CD4-positive, alpha-beta T cell (primary cell): ENCODE data around the gene TNFAIP2. TPM values are rescaled to one million over a fixed set of nuclear protein-coding genes. Genes with fewer than 3 reads are reported as not detected.

ENCODE experiments used
- ATAC-seq: fragments of 200-7000 bp; cut with Tn5 transposase; one replicate; pipeline ENCODE4 v1.10.0; 2022; ENCODE audit warnings: mild to moderate bottlenecking; ENCODE audit not compliant: poor library complexity
- CTCF ChIA-PET: fragments of 350-600 bp; sonication (Branson Sonifier 250); formaldehyde crosslinking; loops from one replicate; lab custom pipeline; 2021; ENCODE audit warnings: antibody characterized with exemption, inconsistent platforms; lab: Charles Lee
- POLR2A ChIA-PET: fragments of 350-600 bp; sonication (Branson Sonifier 250); formaldehyde crosslinking; loops from one replicate; lab custom pipeline; 2021; ENCODE audit warnings: antibody characterized with exemption, inconsistent platforms; lab: Charles Lee
- DNase-seq, 14 experiments: peaks; one replicate each; pipeline ENCODE4 v3.0.0-alpha.2; 2013 to 2020; ENCODE audit warnings: mixed read lengths in 2 of 14
- H3K27ac ChIP-seq, 2 donors: one replicate each; pipeline versions ENCODE4 v1.5.1 to v1.7.0; 2013; ENCODE audit warnings: low read length in 2 of 2, low read depth in 1 of 2, mild to moderate bottlenecking in 1 of 2
- H3K27me3 ChIP-seq, 2 experiments: 1 replicate in 1 of 2; 2 replicates in 1 of 2; pipeline versions ENCODE4 v1.6.1 to v1.7.0; 2013; ENCODE audit warnings: low read length in 2 of 2, control low read depth in 1 of 2, mild to moderate bottlenecking in 1 of 2, moderate library complexity in 1 of 2; ENCODE audit not compliant: insufficient read depth in 2 of 2, control insufficient read depth in 1 of 2
- H3K36me3 ChIP-seq: one replicate; pipeline ENCODE4 v1.6.1; 2013; ENCODE audit warnings: low read length, control low read depth; ENCODE audit not compliant: insufficient read depth
- H3K4me1 ChIP-seq: one replicate; pipeline ENCODE4 v1.6.1; 2013; ENCODE audit warnings: low read length, control low read depth; ENCODE audit not compliant: insufficient read depth
- H3K4me3 ChIP-seq: one replicate; pipeline ENCODE4 v1.5.1; 2013; ENCODE audit warnings: mild to moderate bottlenecking, low read length, moderate library complexity
- H3K9me3 ChIP-seq, 2 experiments: 1 replicate in 1 of 2; 2 replicates in 1 of 2; pipeline versions ENCODE4 v1.6.1 to v1.7.0; 2013; ENCODE audit warnings: low read length in 2 of 2, mild to moderate bottlenecking in 2 of 2, control low read depth in 1 of 2, moderate library complexity in 1 of 2; ENCODE audit not compliant: control insufficient read depth in 1 of 2, insufficient read depth in 1 of 2
- H3K27ac Mint-ChIP-seq: one replicate; pipeline ENCODE4 v1.8.0; 2020; ENCODE audit warnings: mixed read lengths
- H3K27me3 Mint-ChIP-seq: one replicate; pipeline ENCODE4 v1.8.0; 2021; ENCODE audit warnings: mixed read lengths
- H3K36me3 Mint-ChIP-seq: one replicate; pipeline ENCODE4 v1.8.0; 2021; ENCODE audit warnings: low read depth, mixed read lengths
- H3K4me1 Mint-ChIP-seq: one replicate; pipeline ENCODE4 v1.8.0; 2021; ENCODE audit warnings: low read depth, mixed read lengths
- H3K4me3 Mint-ChIP-seq: one replicate; pipeline ENCODE4 v1.8.0; 2020; ENCODE audit warnings: mild to moderate bottlenecking, mixed read lengths
- H3K9me3 Mint-ChIP-seq: one replicate; pipeline ENCODE4 v1.8.0; 2020; ENCODE audit warnings: mixed read lengths
- intact Hi-C, 2 experiments: fragments of 100-400 bp; cut with DNase I in 1 of 2; cut with micrococcal nuclease in 1 of 2; formaldehyde crosslinking; loops; one replicate each; pipeline versions ENCODE4 v1.15.1 to v1.9.0; 2023 to 2025; cut with DNase I, micrococcal nuclease
- total RNA-seq, 174 experiments: library from RNA in 2 of 174; stranded (reverse) in 2 of 174; gene quantifications; one replicate each; pipeline ENCODE4 v1.2.3 and lab custom pipeline; 2021 to 2026
- TF ChIP-seq, protein P1 (sequence below): fragments of 200-600 bp; IDR thresholded peaks from one replicate; pipeline ENCODE4 v1.8.0; 2022; ENCODE audit warnings: antibody characterized with exemption, mild to moderate bottlenecking

The TNFAIP2 gene
- total RNA-seq, 2 experiments from 2014 or later: 4.4 to 6.1 TPM

DNA sequence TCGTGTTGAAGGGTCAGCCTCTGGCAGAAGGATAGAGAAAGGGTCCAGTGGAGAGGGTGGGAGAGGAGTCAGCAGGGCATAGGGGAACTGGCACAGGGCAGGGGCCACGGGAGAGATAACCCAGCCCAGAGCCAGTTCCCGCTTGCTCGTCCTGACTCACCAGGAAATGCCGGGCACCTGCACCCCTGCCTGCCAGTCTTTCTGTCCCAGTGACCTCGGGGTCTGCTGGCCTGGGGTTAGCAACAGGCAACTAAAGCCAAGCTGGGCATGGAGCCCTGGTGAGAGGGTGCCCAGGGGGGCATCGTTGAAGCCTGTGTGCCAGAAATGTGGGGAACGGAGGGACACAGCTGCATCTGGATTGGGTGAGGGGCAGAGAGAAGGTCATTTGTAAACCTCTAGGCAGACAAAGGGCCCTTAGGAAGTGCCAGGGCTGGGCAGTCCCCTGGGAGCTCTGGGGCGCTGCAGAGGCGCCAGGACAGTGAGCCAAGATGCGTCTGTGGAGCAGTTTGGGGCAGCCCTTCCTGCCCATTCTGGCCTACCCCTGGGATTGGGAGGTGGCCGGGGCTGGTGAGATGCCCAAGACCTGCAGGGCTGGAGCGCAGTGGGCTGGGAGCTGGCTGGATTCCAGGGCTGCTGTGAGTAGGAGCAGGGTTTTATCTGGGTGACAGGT lies 5.5 kb downstream of the TNFAIP2 start:
- TF ChIP-seq, protein P1, sequence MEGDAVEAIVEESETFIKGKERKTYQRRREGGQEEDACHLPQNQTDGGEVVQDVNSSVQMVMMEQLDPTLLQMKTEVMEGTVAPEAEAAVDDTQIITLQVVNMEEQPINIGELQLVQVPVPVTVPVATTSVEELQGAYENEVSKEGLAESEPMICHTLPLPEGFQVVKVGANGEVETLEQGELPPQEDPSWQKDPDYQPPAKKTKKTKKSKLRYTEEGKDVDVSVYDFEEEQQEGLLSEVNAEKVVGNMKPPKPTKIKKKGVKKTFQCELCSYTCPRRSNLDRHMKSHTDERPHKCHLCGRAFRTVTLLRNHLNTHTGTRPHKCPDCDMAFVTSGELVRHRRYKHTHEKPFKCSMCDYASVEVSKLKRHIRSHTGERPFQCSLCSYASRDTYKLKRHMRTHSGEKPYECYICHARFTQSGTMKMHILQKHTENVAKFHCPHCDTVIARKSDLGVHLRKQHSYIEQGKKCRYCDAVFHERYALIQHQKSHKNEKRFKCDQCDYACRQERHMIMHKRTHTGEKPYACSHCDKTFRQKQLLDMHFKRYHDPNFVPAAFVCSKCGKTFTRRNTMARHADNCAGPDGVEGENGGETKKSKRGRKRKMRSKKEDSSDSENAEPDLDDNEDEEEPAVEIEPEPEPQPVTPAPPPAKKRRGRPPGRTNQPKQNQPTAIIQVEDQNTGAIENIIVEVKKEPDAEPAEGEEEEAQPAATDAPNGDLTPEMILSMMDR: no peak
- ATAC-seq: no peak
- Histone ChIP-seq H3K4me1 (peaks cover 7% of the 10 kb centered on the region), H3K9me3 (peaks cover 0 to 4% of the 10 kb centered on the region in 2 experiments), H3K27ac (no peak overlapping the region), H3K27me3 (peaks cover 9 to 11% of the 10 kb centered on the region in 2 experiments), H3K36me3 (no peaks in the 10 kb centered on the region), H3K4me3 (no peak overlapping the region)
- H3K4me3 Mint-ChIP-seq: no peak overlapping the region
- H3K9me3 Mint-ChIP-seq: no peaks in the 10 kb centered on the region
- no peaks in the 10 kb centered on the region for H3K4me1 Mint-ChIP-seq
- CTCF ChIA-PET: no interaction called here
- H3K36me3 Mint-ChIP-seq: no peaks in the 10 kb centered on the region
- no peak overlapping the region for H3K27ac Mint-ChIP-seq
- intact Hi-C loops: no loop called here
- peaks cover 15% of the 10 kb centered on the region for H3K27me3 Mint-ChIP-seq
- POLR2A ChIA-PET: no interaction called here
- no peak for DNase-seq

DNA sequence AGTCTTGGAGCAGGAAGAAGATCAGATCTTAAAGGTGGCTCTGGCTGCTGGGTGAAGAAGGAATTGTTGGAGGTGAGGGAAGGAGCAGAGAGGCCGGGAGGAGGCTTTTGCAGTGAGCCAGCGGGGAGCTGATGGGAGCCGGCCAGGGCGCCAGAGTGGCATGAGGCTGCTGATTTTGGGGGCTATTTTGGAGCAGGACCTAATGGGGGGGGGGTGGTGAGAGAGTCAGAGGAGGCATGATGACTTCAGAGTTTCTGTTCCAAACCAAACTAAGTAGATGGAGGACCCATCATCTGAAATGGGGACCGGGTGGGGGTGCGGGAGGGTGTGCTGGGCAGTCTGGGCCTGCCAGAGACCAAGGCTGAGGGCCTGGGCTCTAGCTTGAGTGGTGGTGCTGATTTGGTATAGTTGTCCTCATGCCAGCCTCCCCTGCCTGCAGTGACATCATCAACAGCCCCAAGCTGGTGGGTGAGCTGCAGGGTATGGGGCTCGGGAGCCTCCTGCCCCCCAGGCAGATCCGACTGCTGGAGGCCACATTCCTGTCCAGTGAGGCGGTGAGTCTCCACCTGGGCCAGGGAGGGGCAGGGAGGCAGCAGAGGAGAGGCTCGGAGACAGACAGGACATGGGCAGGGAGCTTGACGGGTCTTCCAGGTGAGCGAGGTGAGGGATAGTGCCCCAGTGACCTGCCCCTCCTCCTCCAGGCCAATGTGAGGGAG lies 6.2 kb downstream of the TNFAIP2 start:
- Histone ChIP-seq H3K4me3 (no peak overlapping the region), H3K4me1 (no peaks in the 10 kb centered on the region), H3K27ac (no peak overlapping the region), H3K9me3 (no peaks in the 10 kb centered on the region), H3K27me3 (peaks cover 2 to 4% of the 10 kb centered on the region in 2 experiments), H3K36me3 (no peaks in the 10 kb centered on the region)
- Mint-ChIP-seq H3K27me3 (peaks cover 10% of the 10 kb centered on the region), H3K9me3 (no peaks in the 10 kb centered on the region), H3K4me1 (no peaks in the 10 kb centered on the region), H3K4me3 (no peak overlapping the region), H3K36me3 (no peaks in the 10 kb centered on the region), H3K27ac (no peak overlapping the region)
- intact Hi-C loops: no loop called here
- ChIA-PET POLR2A (no interaction called here), CTCF (no interaction called here)
- ATAC-seq: no peak
- peak in 1 of 14 experiments; percentile 8 for DNase-seq
- TF ChIP-seq, protein P1: no peak

DNA sequence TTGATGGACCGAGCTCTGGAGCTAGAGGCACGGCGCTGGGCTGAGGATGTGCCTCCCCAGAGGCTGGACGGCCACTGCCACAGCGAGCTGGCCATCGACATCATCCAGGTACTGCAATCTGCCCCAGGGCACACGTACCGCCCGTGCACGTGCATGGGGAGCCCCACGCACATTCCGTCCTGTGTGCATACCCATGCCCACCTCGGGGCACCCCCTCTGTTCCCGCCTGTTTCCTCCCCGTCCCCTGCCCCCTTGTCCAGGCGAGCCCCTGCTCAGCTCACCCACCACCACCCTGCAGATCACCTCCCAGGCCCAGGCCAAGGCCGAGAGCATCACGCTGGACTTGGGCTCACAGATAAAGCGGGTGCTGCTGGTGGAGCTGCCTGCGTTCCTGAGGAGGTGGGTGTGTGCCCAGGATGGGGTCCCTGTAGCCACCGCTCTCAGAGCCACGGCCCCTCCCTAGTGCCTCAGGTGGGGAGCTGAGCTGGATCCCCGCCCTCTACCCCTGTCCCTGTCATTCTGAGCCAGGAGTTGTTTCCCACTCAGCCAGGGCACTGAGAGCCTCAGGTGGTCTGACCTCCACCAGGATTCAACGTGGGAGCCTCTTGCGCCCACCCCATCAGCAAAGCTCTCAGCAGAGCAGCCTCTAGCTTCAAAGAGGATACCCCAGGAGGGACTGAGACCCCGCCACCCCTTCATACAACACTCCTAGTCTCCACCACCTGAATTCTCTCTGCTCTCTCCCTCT lies 6.9 kb downstream of the TNFAIP2 start:
- intact Hi-C loops: no loop called here
- DNase-seq (no peak), ATAC-seq (no peak)
- no peaks in the 10 kb centered on the region for H3K36me3 ChIP-seq
- TF ChIP-seq, protein P1: no peak
- H3K9me3 Mint-ChIP-seq: no peaks in the 10 kb centered on the region
- H3K4me3 ChIP-seq: no peak overlapping the region
- no peaks in the 10 kb centered on the region for H3K27me3 ChIP-seq
- H3K27ac ChIP-seq: no peak overlapping the region
- H3K36me3 Mint-ChIP-seq: no peaks in the 10 kb centered on the region
- H3K4me1 Mint-ChIP-seq: no peaks in the 10 kb centered on the region
- POLR2A ChIA-PET: no interaction called here
- peaks cover 10% of the 10 kb centered on the region for H3K27me3 Mint-ChIP-seq
- CTCF ChIA-PET: no interaction called here
- no peak overlapping the region for H3K27ac Mint-ChIP-seq
- H3K4me3 Mint-ChIP-seq: no peak overlapping the region
- H3K4me1 ChIP-seq: no peaks in the 10 kb centered on the region
- no peaks in the 10 kb centered on the region for H3K9me3 ChIP-seq
